CD4-positive, CD25-positive, alpha-beta regulatory T cell (primary cell): ENCODE results near the gene RNF130. TPM values are rescaled to one million over a fixed set of nuclear protein-coding genes. Genes with fewer than 3 reads are reported as not detected.
"Not testable (repeated sequence)": the region's sequence is repeated elsewhere in the genome, so short reads cannot be mapped to it uniquely, and the experiment has no call there.

Source experiments
- ATAC-seq, 2 donors: fragments of 150-1000 bp; cut with Tn5 transposase; one replicate each; pipeline ENCODE4 v1.10.0; 2021; ENCODE audit warnings: low read depth in 2 of 2, moderate number of reproducible peaks in 2 of 2, moderate library complexity in 1 of 2
- DNase-seq, 3 donors: peaks; one replicate each; pipeline versions ENCODE4 v3.0.0 to v3.0.0-alpha.2; 2012 to 2022; ENCODE audit warnings: mixed read lengths in 1 of 3
- H3K27ac ChIP-seq: one replicate; pipeline ENCODE4 v1.7.0; 2013; ENCODE audit warnings: mild to moderate bottlenecking, low read length; ENCODE audit not compliant: insufficient read depth, poor library complexity, severe bottlenecking
- H3K27me3 ChIP-seq: one replicate; pipeline ENCODE4 v1.7.0; 2013; ENCODE audit warnings: low read length; ENCODE audit not compliant: control insufficient read depth, insufficient read depth
- H3K36me3 ChIP-seq: one replicate; pipeline ENCODE4 v1.7.0; 2013; ENCODE audit warnings: mild to moderate bottlenecking, low read length, moderate library complexity; ENCODE audit not compliant: control insufficient read depth, insufficient read depth
- H3K4me1 ChIP-seq: 2 replicates; pipeline ENCODE4 v1.7.0; 2013; ENCODE audit warnings: mild to moderate bottlenecking, low read length; ENCODE audit not compliant: insufficient read depth, control insufficient read depth, poor library complexity, severe bottlenecking
- H3K4me3 ChIP-seq: one replicate; pipeline ENCODE4 v1.7.0; 2013; ENCODE audit warnings: low read depth, mild to moderate bottlenecking, low read length, moderate library complexity
- H3K9me3 ChIP-seq, 2 experiments: 1 replicate in 1 of 2; 2 replicates in 1 of 2; pipeline ENCODE4 v1.7.0; 2013; ENCODE audit warnings: low read length in 2 of 2, mild to moderate bottlenecking in 1 of 2, moderate library complexity in 1 of 2; ENCODE audit not compliant: control insufficient read depth in 2 of 2
- H3K27ac Mint-ChIP-seq, 3 donors: one replicate each; pipeline ENCODE4 v1.8.0; 2020 to 2022; ENCODE audit warnings: mild to moderate bottlenecking in 3 of 3, mixed read lengths in 3 of 3, moderate library complexity in 2 of 3
- H3K27me3 Mint-ChIP-seq: one replicate; pipeline ENCODE4 v1.8.0; 2022; ENCODE audit warnings: mild to moderate bottlenecking, mixed read lengths
- H3K36me3 Mint-ChIP-seq: one replicate; pipeline ENCODE4 v1.8.0; 2020; ENCODE audit warnings: mixed read lengths
- H3K4me1 Mint-ChIP-seq, 4 donors: one replicate each; pipeline ENCODE4 v1.8.0; 2020 to 2022; ENCODE audit warnings: mixed read lengths in 4 of 4, mild to moderate bottlenecking in 1 of 4
- H3K4me3 Mint-ChIP-seq, 4 donors: one replicate each; pipeline ENCODE4 v1.8.0; 2020 to 2022; ENCODE audit warnings: mild to moderate bottlenecking in 4 of 4, mixed read lengths in 4 of 4, moderate library complexity in 3 of 4
- H3K9me3 Mint-ChIP-seq, 7 donors: one replicate each; pipeline ENCODE4 v1.8.0; 2020 to 2022; ENCODE audit warnings: mixed read lengths in 7 of 7, mild to moderate bottlenecking in 3 of 7, moderate library complexity in 2 of 7
- polyA plus RNA-seq, 4 donors: library from polyadenylated mRNA; unstranded; fragments of 300-500 nt; fragmentation: Illumina TruSeq; gene quantifications; one replicate each; pipeline ENCODE4 v1.2.3, GENCODE V29; 2021
- total RNA-seq: library from RNA; stranded (reverse); gene quantifications from one replicate; pipeline ENCODE4 v1.2.3, GENCODE V29; 2022

The RNF130 gene
- total and polyA plus RNA-seq, 5 donors from 2014 or later, result 3.5 to 10.9 (median 5.6) TPM

DNA sequence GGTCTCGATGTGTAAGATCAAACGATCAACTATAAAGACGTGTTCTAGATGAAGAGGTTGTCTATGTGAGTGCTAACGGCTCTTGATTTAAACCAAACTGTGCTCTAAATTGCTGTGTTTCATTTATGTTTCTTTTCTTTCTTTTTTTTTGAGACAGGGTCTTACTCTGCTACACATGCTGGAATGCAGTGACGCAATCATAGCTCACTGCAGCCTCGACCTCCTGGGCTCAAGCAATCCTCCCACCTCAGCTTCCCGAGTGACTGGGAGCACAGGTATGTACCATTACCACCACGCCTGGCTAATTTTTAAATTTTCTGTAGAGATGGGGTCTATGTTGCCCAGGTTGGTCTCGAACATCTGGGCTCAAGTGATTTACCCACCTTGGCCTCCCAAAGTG lies 24.0 kb upstream of the RNF130 start:
- DNase-seq (no peak), ATAC-seq (no peak)
- H3K4me1 ChIP-seq, result peaks cover 4% of the 10 kb centered on the region
- no peaks in the 10 kb centered on the region for H3K9me3 ChIP-seq
- no peaks in the 10 kb centered on the region for H3K36me3 ChIP-seq
- peaks cover 0 to 5% (median 0%) of the 10 kb centered on the region in 4 donors for H3K4me1 Mint-ChIP-seq
- no peaks in the 10 kb centered on the region for H3K27me3 ChIP-seq
- H3K4me3 ChIP-seq, result no peak overlapping the region
- no peak overlapping the region for H3K4me3 Mint-ChIP-seq
- no peaks in the 10 kb centered on the region for H3K36me3 Mint-ChIP-seq
- peaks cover 11% of the 10 kb centered on the region for H3K27me3 Mint-ChIP-seq
- H3K27ac ChIP-seq, result no peak overlapping the region
- peak overlapping the region in 1 of 3 donors; percentile 32 for H3K27ac Mint-ChIP-seq
- no peaks in the 10 kb centered on the region for H3K9me3 Mint-ChIP-seq

DNA sequence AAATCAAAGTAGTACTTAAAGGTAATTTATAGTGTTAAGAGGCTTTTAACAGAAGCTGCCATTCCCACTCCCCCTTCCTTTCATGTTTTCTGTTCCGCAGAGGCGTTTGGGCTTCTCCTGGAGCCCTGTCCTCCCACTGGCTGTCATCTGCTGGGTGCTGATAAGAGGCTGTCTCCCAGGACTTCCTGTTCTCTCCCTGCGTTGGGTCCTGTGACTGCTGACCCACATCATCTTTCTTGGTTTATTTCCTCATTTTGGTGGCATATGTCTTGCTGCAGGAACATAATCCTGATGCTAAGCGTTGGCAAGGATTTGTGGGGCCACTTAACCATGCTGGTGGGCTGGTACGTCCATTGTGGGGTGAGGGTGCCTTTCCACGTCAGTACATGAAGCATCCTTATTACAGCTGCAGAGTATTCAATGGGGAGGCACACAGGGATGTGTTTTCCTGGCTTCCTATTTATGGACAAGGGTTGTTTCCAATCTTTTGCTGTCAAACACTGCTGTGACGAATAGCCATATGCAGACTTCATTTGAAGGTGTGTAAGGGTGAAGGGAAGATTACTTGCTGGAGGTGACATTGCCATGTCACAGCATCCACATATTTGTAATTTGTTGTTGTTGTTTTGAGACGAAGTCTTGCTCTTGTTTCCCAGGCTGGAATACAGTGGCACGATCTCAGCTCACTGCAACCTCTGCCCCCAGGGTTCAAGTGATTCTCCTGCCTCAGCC lies 22.3 kb upstream of the RNF130 start:
- H3K4me1 Mint-ChIP-seq, result peaks cover 0 to 8% (median 0%) of the 10 kb centered on the region in 4 donors
- no peaks in the 10 kb centered on the region for H3K9me3 ChIP-seq
- no peak overlapping the region for H3K27ac Mint-ChIP-seq
- no peaks in the 10 kb centered on the region for H3K36me3 Mint-ChIP-seq
- no peaks in the 10 kb centered on the region for H3K9me3 Mint-ChIP-seq
- H3K27ac ChIP-seq, result no peak overlapping the region
- H3K27me3 ChIP-seq, result no peaks in the 10 kb centered on the region
- peaks cover 17% of the 10 kb centered on the region for H3K27me3 Mint-ChIP-seq
- H3K4me3 Mint-ChIP-seq, result no peak overlapping the region
- no peak overlapping the region for H3K4me3 ChIP-seq
- H3K4me1 ChIP-seq, result peaks cover 9% of the 10 kb centered on the region
- DNase-seq, result no peak
- no peaks in the 10 kb centered on the region for H3K36me3 ChIP-seq
- no peak for ATAC-seq

DNA sequence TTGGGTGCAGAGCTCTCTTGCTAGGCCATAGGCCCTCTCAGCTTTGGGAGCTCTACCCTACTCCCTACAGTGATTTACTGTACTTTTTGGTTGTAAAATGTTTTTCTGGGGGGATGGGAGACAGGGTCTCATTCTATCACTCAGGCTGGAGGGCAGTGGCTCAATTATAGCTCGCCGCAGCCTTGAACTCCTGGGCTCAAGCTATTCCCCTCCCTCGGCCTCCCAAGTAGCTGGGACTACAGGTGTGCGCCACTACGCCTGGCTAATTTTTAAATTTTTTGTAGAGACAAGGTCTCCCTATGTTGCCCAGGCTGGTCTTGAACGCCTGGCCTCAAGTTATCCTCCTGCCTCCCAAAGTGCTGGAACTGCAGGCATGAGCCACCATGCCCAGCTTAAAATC lies 21.7 kb upstream of the RNF130 start:
- ATAC-seq, result no peak

DNA sequence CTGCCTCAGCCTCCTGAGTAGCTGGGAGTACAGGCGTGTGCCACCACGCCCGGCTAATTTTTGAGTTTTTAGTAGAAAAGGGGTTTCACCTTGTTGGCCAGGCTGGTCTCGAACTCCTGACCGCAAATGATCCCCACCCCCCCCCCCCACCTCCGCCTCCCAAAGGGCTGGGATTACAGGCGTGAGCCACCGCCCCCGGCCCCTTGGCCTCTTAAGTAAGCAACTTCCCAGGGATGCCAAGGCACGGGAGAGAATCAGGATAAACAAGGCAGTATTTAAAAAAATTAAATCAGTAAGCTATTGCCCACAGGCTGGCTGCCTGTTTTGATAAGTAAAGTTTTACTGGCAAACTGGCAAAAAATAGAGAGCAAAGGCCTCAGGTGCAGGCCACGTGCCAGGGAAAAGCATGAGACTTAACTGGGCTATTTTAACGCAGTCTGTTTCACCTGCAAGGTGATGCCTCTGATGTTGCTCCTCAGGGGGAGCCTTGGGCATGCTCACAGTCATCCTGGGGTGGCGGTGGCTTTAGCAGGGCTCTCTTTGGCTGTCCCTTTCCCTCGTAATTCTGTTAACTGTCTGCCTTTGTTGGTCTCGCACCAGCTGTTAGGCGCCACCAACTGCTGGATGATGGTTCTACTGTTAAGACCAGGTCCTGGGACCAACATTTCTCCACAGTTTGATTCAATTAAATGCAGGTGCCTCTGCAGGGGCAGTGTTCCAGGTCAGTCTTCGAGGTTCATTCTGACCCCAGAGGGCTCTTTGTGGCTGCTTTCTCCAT lies 19.4 kb upstream of the RNF130 start:
- no peak overlapping the region for H3K27ac Mint-ChIP-seq
- Histone ChIP-seq H3K4me1 (peaks cover 9% of the 10 kb centered on the region), H3K27me3 (no peaks in the 10 kb centered on the region), H3K9me3 (no peaks in the 10 kb centered on the region), H3K36me3 (no peaks in the 10 kb centered on the region), H3K4me3 (no peak overlapping the region), H3K27ac (no peak overlapping the region)
- peaks cover 0 to 14% (median under 1%) of the 10 kb centered on the region in 4 donors for H3K4me1 Mint-ChIP-seq
- ATAC-seq (no peak), DNase-seq (no peak)
- no peaks in the 10 kb centered on the region for H3K36me3 Mint-ChIP-seq
- peaks cover 17% of the 10 kb centered on the region for H3K27me3 Mint-ChIP-seq
- H3K9me3 Mint-ChIP-seq, result no peaks in the 10 kb centered on the region
- H3K4me3 Mint-ChIP-seq, result peak overlapping the region; percentile 47 to 89 (median 62)

More for the DNA sequence above, 21.7 kb upstream of the RNF130 start:
- Mint-ChIP-seq H3K4me1 (peaks cover 0 to 8% (median 0%) of the 10 kb centered on the region in 4 donors), H3K27me3 (peaks cover 17% of the 10 kb centered on the region), H3K36me3 (no peaks in the 10 kb centered on the region), H3K4me3 (no peak overlapping the region), H3K9me3 (no peaks in the 10 kb centered on the region), H3K27ac (peak overlapping the region in 1 of 3 donors; percentile 89)
- H3K36me3 ChIP-seq, result no peaks in the 10 kb centered on the region
- no peak overlapping the region for H3K4me3 ChIP-seq
- no peaks in the 10 kb centered on the region for H3K9me3 ChIP-seq
- no peaks in the 10 kb centered on the region for H3K27me3 ChIP-seq
- peaks cover 9% of the 10 kb centered on the region for H3K4me1 ChIP-seq
- H3K27ac ChIP-seq, result no peak overlapping the region
- DNase-seq, result no peak

DNA sequence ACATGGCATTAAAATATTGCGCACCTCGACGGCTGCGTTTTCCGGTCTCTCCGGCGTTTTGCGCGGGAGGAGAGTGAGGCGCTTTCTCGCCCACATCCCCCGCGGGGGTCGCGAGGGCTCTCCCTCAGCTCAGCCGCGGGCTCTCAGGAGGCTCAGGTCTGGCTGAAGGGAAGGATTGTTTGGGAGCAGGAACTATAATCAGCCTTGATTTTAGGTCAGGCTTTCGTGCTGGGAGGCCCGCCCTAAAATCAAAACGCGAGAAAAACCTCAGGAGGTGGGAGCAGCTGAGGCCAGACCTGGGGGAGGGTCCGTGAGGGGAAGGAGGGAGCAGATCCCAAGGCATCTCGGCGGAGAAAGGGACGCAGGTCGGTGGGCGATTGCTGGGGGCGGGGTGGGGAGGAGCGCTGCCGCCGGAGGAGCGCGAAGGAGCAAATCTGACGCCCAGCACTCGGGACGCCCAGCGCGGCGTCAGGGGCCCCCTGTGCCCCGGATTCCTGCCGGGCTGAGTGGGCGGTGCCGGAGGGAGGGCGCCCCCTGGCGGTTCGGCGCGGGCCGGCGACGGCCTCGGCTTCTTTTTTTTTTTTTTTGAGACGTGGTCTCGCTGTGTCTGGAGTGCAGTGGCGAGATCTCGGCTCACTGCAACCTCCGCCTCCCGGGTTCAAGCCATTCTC lies 18.7 kb upstream of the RNF130 start:
- no peaks in the 10 kb centered on the region for H3K27me3 ChIP-seq
- no peaks in the 10 kb centered on the region for H3K9me3 ChIP-seq
- no peaks in the 10 kb centered on the region for H3K36me3 ChIP-seq
- H3K27ac ChIP-seq, result peak overlapping the region; percentile 41
- ATAC-seq (peak; percentile 72 to 85), DNase-seq (peak; percentile 59 to 79 (median 64))
- no peaks in the 10 kb centered on the region for H3K9me3 Mint-ChIP-seq
- peaks cover 0 to 18% (median 5%) of the 10 kb centered on the region in 4 donors for H3K4me1 Mint-ChIP-seq
- no peaks in the 10 kb centered on the region for H3K36me3 Mint-ChIP-seq
- H3K4me1 ChIP-seq, result peaks cover 9% of the 10 kb centered on the region
- no peak overlapping the region for H3K4me3 ChIP-seq
- H3K4me3 Mint-ChIP-seq, result peak overlapping the region; percentile 44 to 89 (median 84)
- H3K27ac Mint-ChIP-seq, result peak overlapping the region in 2 of 3 donors; percentile 86 to 95
- H3K27me3 Mint-ChIP-seq, result peaks cover 17% of the 10 kb centered on the region

DNA sequence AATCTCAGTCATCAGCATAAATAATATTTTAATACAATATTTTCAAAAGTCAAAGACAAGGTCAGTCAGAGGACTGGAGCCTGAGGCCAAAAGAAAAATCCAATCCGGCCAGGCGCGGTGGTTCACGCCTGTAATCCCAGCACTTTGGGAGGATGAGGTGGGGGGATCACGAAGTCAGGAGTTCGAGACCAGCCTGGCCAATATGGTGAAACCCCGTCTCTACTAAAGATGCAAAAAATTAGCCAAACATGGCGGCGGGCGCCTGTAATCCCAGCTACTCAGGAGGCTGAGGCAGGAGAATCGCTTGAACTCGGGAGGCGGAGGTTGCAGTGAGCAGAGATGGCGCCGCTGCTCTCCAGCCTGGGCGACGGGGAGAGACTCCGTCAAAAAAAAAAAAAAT lies 18.1 kb upstream of the RNF130 start:
- H3K9me3 ChIP-seq, H3K9me3 Mint-ChIP-seq, DNase-seq, H3K27ac ChIP-seq, H3K36me3 ChIP-seq, H3K27me3 ChIP-seq, ATAC-seq, H3K4me1 ChIP-seq, H3K4me3 ChIP-seq, H3K36me3 Mint-ChIP-seq: not testable (repeated sequence)
- Mint-ChIP-seq H3K4me3 (peak overlapping the region in 3 of 4 donors; percentile 44 to 89 (median 81)), H3K27ac (peak overlapping the region in 1 of 3 donors; percentile 86), H3K27me3 (peaks cover 21% of the 10 kb centered on the region), H3K4me1 (peaks cover 0 to 18% (median 5%) of the 10 kb centered on the region in 4 donors)

DNA sequence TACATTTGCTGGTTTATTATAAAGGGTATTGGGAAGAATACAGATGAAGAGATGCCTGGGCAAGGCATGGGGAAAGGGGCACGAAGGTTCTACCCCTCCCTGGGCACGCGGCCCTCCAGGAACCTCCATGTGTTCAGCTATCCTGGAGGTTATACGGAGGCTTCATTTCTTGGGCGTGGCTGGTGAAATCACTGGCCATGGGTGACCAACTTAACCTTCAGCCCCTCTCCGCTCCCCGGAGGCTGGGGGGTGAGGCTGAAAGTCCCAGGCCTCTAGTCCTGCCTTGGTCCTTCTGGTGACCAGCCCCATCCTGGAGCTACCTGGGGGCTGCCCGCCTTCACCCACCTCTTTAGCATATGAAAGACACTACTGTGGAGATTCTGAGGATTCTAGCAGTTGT lies 17.0 kb upstream of the RNF130 start:
- peak overlapping the region in 1 of 3 donors; percentile 62 for H3K27ac Mint-ChIP-seq
- H3K27ac ChIP-seq, result no peak overlapping the region
- ATAC-seq (no peak), DNase-seq (no peak)
- H3K27me3 Mint-ChIP-seq, result peaks cover 27% of the 10 kb centered on the region
- H3K4me3 ChIP-seq, result no peak overlapping the region
- peaks cover 0 to 18% (median 5%) of the 10 kb centered on the region in 4 donors for H3K4me1 Mint-ChIP-seq
- H3K4me3 Mint-ChIP-seq, result peak overlapping the region in 1 of 4 donors; percentile 57
- H3K36me3 ChIP-seq, result no peaks in the 10 kb centered on the region
- H3K4me1 ChIP-seq, result peaks cover 9% of the 10 kb centered on the region
- no peaks in the 10 kb centered on the region for H3K27me3 ChIP-seq
- H3K9me3 Mint-ChIP-seq, result no peaks in the 10 kb centered on the region
- H3K36me3 Mint-ChIP-seq, result no peaks in the 10 kb centered on the region
- no peaks in the 10 kb centered on the region for H3K9me3 ChIP-seq
